SU-DHL-6 (cell line): ENCODE measurements around the gene ILDR2.

Experiments used
- CTCF ChIP-seq: fragments of 200-600 bp; sonication (generic); IDR thresholded peaks from one replicate; pipeline ENCODE4 v1.5.1; 2017; ENCODE audit warnings: antibody characterized with exemption, mild to moderate bottlenecking, low read length, moderate library complexity; ENCODE audit not compliant: insufficient read depth, poor library complexity, severe bottlenecking
- EZH2phosphoT487 ChIP-seq: fragments of 200-600 bp; sonication (generic), shearing (Covaris generic); conservative IDR thresholded peaks from 2 replicates; pipeline ENCODE4 v1.6.1; 2018; ENCODE audit warnings: mild to moderate bottlenecking, antibody characterized with exemption, low read length, moderate library complexity, mixed read lengths

DNA sequence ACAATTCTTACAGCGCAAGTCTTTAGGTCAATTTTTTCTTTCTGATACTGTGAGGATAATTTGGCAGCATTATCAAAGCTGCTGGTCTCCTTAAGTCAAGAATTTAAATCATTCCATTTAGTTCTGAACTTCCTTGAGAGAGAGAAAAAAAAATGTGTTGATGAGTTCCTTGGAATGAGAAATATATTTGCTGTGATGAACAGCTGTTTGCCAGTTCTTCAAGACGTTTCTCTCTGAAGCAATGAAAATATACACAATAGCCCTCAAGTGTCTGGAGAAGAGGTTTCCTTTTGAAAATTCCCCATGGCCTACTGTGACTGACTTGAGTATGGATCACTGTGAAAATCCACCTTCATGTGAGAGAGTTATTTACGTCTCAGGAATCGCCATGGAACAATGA lies 68.3 kb downstream of the ILDR2 start:
- TF ChIP-seq CTCF: no peak
- no peak for TF ChIP-seq EZH2phosphoT487
